Measurements from ENCODE around the gene GPR85.

- TF ChIP-seq CTCF (IDR thresholded peaks at IDR 0.05) (no peak), POLR2A (IDR thresholded peaks at IDR 0.05) (no peak)
Measured at GRCh38 chr7:113046453-113046852, 40.2 kb downstream of the GPR85 start.
